Fibroblast of skin of left quadriceps (primary cell): Measurements from ENCODE around the gene CACNA1D.
"Not testable (repeated sequence)": the region's sequence is repeated elsewhere in the genome, so short reads cannot be mapped to it uniquely, and the experiment has no call there.

ENCODE experiments used
- DNase-seq, 2 experiments: peaks; one replicate each; pipeline ENCODE4 v3.0.0-alpha.2; 2013; ENCODE audit warnings: low read depth in 2 of 2

Gene CACNA1D

DNA sequence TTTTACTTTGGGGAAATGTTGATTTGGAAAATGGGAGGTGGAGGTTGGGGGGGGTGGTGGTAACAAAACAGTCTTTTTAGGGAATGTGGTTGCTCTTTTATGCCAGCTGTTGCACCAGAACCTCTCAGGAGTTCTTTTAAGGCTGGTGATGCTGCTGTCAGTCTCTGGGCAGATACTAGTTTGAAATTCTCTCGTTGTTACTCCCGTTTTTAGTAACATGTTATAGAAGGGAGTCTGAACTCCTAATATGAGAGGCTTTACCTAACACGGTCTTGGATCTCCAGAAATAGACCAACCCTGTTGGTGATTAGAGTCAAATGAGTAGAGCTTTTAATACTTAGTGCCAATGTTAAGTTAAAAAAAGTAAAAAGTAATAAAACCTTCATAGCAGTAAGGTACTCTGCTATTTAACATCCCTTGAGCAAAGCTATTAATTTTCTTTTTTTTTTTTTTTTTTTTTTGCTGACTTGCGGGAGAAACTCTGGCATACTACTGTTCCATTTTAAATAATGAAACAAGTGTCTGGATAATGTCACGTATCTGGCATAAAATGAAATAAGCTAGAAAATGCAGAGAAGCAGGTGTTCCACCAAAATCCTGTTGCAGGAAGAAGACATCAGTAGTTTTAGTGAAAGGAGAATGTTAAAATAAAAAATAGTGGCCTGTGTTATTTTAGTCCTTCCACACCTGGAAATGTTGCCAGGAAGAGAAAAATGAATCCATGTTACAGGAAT is 156.7 kb downstream of the CACNA1D start:
- no peak for DNase-seq

DNA sequence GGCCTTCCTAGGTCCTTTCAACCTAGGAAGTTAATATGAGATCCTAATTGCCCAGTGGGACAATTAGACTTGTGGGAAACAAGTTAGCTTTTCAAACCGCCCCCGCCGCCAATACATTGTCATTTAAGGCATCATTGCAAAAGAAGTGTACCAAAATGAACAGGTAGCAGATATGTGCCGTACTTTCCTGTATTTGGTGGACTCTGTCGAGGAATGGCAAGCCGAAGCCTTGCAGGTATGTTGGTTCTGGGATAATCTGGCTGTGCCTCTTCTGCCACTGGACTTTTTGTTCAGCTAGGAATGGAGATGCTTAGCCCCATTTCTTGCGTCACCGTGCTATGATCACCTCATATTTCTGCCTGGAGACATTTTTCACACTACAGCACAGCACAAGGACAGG is 157.5 kb downstream of the CACNA1D start:
- no peak for DNase-seq

DNA sequence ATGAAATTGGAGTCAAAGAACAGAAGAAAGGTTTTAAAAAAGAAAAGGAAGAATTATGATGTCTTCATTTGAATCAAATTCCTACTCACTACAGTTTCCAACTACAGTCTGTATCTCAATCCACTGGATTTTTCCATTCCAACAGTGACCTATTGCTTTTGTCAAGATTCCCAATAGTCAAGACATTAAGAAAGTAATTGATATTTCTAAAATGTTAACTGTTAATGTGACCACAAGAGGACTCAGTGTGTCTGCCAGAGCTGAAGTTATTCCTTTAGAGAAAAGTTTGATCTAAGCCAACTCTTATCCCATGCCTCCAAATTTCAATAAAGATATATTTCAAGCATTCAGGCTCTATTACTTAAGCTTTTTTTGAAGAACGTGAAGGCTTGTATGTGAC is 163.2 kb downstream of the CACNA1D start:
- DNase-seq: no peak

DNA sequence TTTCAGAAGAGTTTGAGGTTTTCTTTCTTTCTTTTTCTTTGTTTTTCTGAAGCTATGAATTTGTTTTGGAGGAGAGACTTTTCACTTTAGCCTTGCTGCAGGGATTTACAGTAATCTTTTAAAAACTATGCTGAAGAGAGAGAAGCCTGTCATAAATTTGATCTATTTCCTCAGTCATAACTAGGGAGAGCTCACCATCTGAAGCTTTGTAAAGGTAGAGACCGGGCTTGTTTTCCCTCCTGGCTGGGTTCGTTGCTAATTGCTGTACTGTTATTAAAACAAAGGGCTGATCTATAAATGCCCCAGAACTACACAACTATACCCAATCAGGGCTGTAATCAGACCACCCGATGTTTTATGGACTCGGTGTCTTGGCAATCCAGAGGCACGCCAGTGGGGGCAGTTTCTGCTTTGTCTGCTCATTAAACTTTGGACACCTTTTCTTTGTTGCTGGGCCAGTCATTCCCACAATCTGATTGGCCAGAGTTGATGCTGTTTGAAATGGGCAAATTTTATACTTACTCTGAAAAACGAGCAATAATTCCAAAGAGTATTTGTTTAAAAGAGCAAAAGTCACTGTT is 164.3 kb downstream of the CACNA1D start:
- DNase-seq: no peak

DNA sequence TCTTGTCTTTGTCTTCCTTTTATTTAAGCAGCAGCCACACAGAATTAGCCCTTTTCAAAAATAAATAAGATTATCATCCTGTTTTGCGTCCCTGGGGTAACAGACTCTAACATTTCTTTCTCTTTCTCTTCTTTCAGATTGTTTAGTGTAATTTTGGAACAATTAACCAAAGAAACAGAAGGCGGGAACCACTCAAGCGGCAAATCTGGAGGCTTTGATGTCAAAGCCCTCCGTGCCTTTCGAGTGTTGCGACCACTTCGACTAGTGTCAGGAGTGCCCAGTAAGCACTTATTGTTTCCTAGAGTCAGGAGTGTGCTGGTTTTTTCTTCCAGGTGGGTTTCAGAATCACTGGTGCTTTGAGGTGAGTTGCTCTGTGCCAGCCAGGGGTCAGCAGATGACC is 165.6 kb downstream of the CACNA1D start:
- DNase-seq: no peak

DNA sequence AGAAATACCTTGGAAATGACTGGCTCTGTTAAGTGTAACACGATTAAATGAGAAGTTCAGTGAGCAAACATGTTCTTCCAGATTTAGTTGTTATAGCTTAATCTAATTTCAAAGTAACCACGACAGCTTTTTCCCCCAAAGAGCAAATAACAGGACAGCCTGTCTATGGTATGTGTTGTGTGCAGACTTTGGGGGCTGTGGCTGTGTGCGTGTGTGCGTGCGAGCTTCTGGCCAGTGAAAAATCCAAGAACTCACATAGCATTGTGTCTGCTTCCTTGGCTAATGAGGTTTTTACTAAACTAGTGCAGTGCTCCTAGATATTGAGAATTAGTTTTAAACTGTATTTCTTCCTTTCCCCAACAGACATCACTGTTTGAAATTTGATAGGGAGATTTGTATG is 167.1 kb downstream of the CACNA1D start:
- DNase-seq: no peak

DNA sequence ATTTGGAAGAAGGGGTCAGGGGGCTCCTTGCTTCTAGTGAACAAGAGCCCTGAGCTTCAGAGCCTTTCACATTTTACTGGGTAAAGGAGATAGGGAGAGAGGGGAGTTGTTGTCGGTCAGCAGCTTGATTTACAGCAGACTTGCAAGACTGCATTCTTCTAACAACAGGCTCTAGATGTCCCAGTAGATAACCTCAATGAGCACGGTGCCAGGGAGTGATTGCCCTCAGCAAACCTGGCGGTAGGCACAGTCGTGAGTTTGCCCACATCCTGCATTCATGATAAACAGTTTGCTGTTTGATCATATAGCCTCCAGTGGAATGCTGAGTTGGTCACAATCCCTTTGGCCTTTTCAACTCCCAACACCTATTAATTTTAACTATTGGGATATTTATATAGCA is 170.4 kb downstream of the CACNA1D start:
- DNase-seq: not testable (repeated sequence)

DNA sequence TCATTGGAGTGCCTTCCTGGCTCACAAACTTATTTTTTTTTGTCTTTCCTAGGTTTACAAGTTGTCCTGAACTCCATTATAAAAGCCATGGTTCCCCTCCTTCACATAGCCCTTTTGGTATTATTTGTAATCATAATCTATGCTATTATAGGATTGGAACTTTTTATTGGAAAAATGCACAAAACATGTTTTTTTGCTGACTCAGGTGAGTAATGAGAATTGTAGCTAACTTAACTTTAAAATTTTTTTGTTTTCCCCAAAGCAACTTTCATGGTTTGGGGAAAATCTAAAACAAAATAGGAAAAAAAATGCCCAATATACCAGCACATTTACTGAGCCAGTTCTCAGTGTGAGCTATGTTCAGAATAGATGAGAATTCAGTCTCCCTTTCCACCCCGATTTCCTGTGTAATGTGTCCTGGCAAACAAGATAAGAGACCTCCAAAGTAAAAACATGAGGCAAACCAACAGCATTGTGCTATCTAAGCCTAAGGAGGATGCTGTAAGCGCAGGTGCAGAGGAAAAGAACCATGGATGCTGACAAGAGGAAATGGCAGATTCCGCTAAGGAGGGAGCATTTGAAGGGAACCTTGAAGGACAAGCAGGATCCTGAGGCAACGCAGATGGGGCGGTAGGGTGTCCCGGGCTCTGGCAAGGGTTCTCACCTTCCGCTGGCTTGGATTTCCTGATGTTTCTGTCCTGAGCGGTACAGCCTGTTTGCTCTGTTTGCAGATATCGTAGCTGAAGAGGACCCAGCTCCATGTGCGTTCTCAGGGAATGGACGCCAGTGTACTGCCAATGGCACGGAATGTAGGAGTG is 171.4 kb downstream of the CACNA1D start:
- DNase-seq: no peak

DNA sequence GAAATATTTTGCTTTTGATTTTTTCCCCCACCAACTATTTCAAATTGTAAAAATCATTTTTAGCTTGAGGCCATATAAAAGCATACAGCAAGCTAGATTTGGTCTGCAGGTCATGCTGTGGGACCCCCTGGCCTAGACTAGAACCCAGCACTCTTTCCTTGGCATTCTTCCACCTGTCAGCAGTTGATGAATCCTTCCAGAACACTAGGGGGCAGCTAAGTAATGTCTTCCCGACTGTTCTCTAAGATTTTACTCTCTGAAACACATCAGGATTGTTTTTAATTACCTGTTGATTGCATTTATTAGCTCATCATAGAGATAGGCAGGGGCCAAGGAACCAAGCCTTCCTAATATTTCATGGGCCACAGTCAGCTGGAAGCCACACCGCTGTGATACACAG is 174.5 kb downstream of the CACNA1D start:
- DNase-seq: no peak

DNA sequence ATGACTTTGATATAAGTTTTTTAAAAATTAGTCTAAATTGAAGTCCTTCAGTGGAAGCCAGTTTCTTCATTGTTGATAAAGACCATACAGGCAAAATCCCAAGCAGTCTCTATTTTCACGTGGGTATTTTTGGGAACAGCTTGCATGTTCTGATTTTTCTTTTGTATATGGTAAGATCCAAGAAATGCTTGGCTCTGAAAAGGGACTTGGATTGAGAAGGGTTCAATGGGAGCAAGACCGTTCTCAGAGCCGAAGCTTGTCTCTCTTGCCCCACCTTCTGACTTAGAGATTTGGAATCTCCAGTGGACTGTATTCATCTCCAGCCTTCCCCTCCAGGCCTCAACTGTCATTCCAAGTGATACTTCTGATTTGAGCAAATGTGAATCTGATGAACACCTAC is 176.3 kb downstream of the CACNA1D start:
- DNase-seq: no peak

DNA sequence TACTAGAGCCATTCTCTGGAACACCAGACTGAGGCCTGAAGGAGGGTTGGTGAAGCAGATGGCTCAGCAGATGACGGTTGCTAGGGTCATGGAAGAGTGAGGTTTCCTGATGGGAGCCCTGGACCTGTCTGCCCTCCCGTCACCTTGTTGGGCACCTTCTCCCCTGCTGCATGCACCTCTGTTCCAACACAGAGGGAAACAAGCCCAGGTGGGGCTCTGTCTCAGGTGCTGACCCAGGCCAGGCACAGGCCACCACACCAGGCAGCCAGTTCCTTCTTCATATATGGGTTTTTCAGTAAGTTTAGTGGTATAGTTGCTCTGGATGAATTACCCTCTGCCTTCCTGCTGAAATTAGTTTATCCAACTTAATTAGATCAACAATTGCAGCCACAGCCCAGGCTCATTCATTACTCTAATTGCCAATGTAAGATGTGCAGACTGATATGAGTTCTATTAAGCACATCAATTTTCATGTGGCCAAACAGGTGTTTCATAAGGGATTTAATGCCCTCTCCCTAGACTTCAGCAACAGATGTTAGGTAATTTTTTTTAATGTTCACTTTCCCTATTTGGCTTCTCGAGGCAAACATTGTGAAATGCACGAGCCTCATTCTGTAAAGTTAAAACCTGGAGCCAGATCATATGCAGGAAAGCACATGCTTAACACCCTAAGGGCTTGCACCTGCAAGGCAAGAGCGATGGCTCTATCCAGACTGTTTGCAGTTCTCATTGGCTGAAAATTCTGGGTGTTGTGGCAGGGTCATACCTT is 177.0 kb downstream of the CACNA1D start:
- no peak for DNase-seq

DNA sequence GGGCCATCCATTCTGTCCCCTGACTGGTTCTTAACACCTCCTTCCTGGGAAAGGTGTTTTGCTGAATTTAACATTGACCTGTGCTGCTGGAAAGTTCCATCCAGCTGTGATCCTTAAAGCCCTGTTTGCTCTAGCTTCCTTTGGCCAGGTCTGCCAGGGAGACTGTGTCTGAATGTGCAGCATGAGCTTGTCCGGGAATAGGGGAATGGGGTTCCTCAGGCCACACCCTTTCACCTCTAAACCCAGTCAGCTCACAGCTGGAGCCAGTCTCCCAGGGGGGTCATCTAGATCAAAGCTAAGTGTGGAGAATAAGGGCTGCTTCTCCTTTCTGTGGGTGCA is 177.5 kb downstream of the CACNA1D start:
- DNase-seq: no peak

DNA sequence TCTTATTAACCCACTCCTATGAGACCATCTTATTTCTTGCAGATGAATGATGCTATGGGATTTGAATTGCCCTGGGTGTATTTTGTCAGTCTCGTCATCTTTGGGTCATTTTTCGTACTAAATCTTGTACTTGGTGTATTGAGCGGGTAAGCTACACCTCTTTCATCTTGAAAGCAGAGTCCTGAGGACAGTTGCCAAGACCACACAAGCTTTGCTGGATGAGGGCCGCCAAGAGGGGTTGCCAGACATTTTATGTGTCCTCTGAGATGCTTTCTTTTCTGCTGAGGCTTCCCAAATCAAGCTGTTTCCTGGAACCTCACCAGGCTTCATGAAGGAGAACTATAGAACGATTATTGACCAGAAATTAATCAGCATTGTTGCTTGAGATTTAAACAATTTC is 178.6 kb downstream of the CACNA1D start:
- DNase-seq: no peak

DNA sequence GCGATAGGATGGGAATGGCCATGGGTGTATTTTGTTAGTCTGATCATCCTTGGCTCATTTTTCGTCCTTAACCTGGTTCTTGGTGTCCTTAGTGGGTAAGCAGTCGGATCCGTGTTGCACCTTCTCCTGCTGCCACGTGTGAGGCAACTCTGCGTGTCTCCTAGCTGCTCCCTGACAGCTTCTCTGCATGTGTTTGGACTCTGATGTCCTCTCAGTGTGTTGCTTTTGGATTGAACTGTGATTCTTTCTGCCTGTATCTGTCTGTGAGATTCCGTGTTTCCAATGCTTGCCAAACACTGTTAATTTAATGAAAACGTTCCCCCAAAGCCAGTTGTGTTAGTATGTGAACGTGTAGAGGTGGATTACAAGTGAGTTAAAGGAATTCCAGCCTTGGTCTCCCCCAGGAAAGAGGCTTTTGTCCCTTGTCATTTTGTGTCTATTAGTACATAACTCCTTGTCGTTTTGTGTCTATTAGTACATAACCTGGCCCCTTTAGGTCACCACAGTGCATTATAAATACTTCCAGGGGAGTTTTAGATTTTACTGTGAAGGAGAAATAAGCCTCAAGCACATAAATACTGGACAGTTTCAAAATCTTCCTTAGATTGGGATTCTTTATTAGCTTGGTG is 179.4 kb downstream of the CACNA1D start:
- no peak for DNase-seq

DNA sequence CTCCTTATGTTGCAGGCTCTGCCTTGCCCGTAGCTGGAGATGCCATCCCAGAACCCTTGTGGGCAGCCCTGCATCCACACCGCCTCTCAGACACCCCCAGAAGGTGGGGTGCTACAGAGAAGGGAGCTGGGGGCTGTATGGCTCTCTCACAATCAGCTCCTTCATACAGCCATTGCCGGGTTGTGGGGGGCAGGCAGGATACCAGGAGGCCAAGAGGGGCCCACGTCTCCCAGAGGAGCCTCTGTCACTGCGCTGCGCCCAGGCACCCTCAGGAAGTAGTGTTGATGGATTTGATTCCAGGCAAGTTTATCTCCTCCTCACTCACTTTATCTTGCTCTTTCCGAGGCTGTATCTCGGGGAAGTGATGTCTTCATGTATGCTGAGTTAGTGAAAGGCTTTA is 180.2 kb downstream of the CACNA1D start:
- DNase-seq: no peak

DNA sequence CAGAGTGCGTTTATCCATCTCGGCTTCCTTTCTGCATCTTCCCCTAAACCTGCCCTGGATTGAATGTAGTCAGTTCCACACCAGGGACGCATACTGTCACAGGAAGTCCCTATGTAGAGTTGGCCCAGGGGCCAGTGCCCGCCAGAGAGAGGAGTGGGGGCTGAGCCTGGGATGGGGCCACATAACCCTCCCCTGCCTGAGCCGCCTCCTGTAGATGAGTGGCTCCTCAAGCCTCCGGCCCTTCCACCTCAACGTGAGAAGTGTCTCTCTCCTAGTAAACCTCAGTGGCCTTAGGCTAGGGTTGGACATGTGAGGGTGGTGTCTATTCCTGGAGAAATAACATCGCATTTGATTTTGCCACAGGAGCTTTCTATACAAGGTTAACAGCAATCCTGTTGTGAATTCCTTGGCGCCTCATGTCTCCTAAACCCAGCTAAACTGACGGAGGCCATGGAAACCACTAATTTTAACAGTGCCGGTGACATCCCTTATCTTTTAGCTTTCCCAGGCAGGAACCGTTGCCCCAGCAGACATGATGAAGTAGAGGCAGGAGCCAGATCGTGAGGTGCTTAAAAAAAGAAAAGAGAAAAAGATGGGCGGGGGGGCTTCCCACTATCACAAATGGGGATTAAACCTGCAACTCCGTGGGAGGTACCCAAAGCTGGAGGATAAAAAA is 180.7 kb downstream of the CACNA1D start:
- DNase-seq: no peak

DNA sequence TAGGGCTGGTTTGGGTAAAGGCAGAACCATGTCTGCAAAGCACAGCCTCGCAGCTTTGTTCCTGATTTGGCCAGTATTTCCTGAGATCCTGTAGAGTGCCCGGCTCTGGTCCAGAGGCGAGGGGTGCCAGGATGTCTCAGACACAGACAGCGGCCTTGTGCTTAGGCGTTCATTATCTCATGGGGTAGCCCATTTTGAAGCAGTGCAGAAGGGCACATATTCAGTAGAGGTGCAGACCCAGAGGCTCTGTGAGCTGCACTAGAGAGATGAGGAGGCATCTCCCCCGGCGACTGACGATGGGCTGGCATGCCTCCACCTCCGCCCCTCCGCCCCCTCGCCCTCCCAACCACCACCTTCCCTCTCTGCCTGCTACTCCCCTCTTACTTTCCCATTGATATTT is 181.5 kb downstream of the CACNA1D start:
- DNase-seq: no peak

DNA sequence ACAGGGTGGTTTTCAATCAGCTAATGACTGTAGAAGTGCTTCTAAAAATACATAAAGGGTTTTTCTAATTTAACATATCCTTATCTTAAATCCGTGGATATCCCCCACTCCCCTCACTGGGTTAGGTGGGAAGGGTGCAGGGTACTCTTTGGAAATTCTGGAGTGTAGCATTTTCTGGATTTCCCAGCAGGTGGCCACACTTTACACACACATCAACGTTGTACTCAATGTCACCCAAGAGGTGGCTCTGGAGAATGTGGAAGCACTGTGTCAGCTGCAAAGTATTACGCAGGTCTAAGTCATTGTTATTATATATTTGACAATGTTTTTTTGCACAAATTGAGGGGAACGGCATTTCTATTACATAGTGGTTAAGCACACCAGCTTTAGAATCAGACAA is 183.0 kb downstream of the CACNA1D start:
- DNase-seq: no peak

DNA sequence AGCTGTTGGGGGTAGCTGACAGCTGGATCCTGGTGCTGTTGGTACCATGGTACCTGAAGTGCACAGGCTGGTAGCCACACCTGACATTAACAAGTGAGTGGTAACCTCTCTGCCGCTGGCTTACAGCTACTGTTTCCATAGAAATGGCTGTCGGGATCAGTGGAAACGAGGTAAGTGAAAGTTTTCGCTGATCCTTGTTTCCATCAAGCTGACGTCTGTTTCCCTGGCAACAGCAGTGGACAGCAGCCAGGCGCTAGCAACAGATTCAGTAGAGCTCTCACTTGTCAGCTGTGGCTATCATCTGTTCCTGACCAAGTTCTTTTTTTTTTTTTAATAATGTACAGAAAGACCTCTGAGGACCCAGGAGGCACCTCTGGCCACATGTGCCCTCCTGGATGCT is 185.6 kb downstream of the CACNA1D start:
- DNase-seq: no peak

DNA sequence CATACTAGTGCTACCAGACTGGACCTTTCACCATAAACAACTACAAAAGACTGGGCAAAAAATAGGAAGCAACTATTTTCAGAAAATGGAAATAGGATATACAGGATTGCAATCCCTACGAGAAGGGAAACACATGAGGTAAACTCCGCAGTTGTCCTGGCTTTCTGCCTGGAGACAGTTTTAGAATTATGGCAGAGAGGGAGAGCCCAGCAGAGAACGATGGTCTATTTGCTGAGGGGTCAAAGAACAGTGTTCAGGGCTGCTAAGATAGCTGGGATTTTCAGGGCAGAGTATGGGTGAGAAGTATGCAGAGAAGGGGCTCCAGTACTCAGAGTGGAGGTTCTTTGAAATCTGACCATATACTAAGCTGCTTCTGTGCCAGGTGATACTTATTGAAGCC is 188.4 kb downstream of the CACNA1D start:
- DNase-seq: no peak

DNA sequence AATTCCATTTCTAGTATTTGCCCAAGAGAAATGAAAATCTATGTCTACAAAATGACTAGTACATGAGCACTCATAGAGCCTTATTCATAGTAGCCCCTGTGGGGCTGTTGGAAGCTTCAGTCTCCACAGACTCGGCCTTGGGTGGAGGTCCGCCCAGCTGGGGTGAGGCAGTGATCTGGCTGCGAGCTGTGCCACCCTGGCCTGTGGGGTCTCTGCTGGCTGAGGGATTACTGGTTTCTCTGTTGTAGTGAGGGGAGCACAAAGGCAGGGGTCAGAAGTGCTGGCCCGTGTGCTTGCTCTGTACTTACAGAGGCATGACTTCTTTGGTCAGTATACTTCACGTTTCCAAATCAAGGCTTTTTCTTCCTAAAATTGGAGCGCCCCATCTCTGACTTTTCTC is 193.7 kb downstream of the CACNA1D start:
- DNase-seq: no peak
